NCI-H748 (cell line): ENCODE results near the gene JAK1.

Experiments used
- DNase-seq: peaks from one replicate; lab custom pipeline; 2025; ENCODE audit not compliant: unreplicated experiment; lab: John Stamatoyannopoulos, UW

The JAK1 gene

GRCh38 chr1:64980745-64981600 lies 14.6 kb upstream of the JAK1 start:
- DNase-seq, result no peak

DNA sequence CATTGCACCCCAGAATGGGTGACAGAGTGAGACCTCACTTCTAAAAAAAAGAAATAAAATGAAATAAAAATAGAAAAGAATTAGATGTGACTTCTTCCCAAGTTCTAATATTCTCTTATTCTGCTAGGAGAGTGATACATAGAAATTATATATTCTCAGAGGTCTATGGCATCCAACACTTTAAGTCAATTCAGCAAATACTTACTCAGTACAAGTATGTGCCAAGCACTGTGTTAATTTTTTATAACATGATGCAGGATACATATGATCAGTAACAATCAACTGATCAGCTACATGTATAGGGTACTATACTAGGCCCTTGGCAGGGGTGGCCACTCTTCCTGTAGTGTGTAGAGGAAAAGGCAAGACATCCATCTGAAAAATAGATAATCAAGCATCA lies 13.0 kb upstream of the JAK1 start:
- no peak for DNase-seq

- DNase-seq, result no peak
Measured at GRCh38 chr1:64976361-64976760, 10.0 kb upstream of the JAK1 start.

DNA sequence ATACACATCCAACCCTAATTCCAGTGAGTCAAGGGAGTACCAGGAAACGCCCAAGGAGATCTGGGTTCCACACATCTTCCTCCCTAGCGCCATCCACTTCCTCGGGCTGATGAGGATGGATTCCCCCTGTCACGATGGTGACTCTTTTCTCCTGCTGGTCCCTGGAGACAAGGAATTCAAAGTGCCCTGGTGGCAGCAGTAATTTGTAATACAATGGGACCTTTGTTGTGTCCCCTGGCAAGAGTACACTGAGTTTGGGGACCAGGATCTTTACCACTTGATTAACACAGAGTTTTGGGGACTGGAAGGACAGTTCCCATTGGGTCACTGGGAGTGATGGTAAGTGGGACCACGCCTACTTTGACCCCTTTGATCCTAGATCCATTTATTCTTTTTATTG lies 9.4 kb upstream of the JAK1 start:
- no peak for DNase-seq

GRCh38 chr1:64975127-64975526 lies 8.8 kb upstream of the JAK1 start:
- DNase-seq, result no peak

GRCh38 chr1:64974288-64974825 lies 8.0 kb upstream of the JAK1 start:
- DNase-seq, result no peak

GRCh38 chr1:64973061-64973647 lies 6.8 kb upstream of the JAK1 start:
- DNase-seq, result no peak

DNA sequence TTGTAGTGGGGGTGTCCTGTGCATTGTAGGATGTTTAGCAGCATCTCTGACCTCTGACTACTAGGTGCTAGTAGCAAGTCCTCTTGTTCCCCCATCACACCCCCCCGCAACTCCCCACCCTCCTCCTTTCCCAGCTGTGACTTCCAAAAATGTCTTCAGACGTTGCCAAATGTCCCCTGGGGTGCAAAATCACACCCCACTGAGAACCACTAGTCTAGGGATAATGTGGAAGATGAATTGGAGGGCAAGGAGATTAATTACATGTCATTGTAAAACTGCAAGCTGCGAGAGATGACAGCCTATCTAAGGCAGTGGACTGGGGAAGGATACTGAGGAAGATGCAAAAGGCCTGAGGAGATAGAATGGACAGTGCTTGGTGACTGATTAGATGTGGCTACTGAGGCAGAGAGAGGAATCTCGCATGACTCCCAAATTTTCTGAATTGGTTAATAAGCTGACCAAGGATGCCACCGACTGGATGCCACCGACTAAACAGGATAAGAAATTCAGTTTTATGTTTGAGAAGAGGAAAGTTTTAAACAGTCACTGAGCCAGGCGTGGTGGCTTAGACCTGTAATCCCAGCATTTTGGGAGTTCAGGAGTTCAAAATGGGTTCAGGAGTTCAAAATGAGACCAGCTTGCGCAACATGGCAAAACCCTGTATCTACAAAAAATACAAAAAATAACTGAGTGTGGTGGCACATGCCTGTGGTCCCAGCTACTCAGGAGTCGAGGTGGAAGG lies 3.1 kb upstream of the JAK1 start:
- no peak for DNase-seq

- no peak for DNase-seq
Measured at GRCh38 chr1:64967381-64967780, 1.0 kb upstream of the JAK1 start.

GRCh38 chr1:64965366-64966157 lies 787 bp downstream of the JAK1 start:
- peak; percentile 72 for DNase-seq

- DNase-seq, result no peak
Measured at GRCh38 chr1:64963466-64963865, 2.9 kb downstream of the JAK1 start.

DNA sequence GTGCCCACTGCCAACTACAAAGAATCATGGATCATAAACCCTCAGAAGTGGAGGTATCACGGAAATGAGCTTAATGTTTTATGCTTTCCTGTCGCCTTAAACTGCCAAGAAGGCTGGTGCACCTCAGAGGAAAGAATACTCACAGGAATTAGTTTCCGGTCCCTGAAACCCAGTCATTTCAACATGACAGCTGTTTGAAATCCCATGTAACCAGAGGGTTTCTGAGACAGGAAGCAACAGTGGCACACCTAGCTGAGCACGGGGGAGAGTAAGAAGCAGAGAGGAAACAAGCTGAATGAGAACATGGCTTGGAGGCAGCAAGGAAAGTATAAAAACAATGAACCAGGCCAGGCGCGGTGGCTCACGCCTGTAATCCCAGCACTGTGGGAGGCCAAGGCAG lies 3.9 kb downstream of the JAK1 start:
- no peak for DNase-seq

GRCh38 chr1:64961923-64962322 lies 4.4 kb downstream of the JAK1 start:
- DNase-seq, result no peak

DNA sequence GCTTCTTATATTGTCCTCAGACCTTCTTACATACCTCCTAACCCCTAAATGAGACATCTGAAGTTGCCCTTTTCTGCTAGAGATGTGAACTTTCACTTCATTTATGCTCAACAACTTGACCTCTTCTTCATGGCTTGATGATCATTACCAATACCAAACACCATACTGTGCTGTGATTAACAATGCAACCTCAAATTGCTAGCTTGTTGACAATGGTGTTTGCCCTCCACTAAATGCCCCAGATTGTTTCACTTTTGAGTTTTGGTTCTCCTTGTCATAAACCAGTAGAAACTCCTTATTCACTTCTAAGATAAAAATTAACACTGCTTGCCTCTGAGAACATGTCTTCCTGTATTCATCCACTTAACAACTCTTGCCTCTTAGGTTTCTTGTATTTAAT lies 5.6 kb downstream of the JAK1 start:
- DNase-seq, result no peak

DNA sequence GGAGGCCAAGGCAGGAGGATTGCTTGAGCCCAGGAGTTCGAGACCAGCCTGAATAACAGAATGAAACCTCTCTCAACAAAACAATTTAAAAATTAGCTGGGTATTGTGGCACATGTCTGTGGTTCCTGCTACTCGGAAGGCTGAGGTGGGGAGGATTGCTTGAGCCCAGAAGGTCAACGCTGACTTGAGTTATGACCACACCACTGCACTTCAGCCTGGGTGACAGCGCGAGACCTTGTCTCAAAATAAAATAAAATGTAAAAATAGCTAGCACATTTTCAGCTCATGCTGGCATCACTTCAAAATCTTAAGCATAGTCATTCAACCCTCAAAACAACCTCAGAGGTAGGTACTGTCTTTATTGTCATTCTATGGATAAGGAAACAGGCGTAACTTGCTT lies 6.4 kb downstream of the JAK1 start:
- DNase-seq, result no peak

- DNase-seq, result no peak
Measured at GRCh38 chr1:64956733-64957441, 9.5 kb downstream of the JAK1 start.

- DNase-seq, result no peak
Measured at GRCh38 chr1:64956010-64956640, 10.2 kb downstream of the JAK1 start.

DNA sequence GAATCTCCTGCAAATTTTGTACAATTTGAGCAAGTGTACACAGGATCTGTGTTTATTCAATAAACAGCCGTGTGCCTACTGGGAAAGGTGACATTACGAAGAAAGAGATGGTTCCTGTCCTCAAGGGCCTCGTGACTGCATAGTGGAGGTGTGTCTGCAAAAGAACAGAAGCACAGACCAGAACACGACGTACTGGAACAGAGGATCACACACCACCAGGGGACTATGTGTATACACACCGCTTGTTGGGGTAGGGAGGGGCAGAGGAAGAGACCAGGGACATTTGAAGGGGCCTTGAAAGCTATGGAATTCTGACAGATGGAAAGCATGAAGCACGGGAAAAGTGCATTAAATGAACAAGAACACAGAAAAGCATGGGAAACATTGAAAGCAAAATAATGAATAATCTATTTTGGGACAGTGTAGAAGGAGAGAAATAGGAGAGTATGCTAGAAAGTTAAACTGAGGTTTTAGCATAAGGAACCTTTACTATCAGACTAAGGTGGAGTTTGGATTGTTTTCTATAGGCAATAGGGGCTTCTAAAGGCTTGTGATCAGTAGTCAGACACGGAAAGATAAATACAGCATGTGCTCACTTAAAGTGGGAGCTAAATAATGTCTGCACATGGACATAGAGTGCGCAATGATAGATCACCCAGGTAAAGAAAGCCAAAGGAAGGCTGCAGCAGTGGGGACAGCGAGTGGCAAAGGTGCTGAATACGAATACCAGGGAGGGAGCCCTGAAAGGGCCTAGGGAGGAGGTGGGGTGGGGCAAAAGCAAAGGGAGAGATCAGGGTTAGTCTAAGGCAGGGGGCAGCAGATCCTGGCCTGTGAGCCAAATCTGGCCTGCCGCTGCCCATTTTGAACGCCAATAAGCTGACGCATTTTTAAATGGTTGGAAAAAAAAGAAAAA lies 11.0 kb downstream of the JAK1 start:
- no peak for DNase-seq

DNA sequence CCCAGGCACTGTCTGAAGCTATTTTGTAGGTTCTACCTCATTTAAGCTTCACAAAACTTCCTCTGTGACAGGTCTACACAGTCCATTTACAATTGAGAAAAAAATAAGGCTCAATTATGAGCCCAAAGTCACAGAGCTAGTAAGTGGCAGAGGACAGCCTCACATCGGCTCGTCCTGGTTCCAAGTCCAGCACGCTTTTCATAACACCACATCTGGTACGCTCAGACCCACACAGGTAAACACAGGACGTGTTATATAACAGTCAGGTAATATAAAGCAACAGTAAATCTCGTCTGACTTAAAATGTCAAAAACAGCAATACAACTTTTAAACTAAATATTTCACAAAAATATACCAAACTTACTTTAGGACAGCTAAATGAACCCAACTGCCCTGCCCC lies 13.1 kb downstream of the JAK1 start:
- DNase-seq, result no peak
